Measurements from ENCODE around the gene MAP3K20. TPM values are rescaled to one million over a fixed set of nuclear protein-coding genes. Genes with fewer than 3 reads are reported as not detected.
"Not testable (repeated sequence)": the region's sequence is repeated elsewhere in the genome, so short reads cannot be mapped to it uniquely, and the experiment has no call there.

The MAP3K20 gene
- polyA plus RNA-seq, 6 donors from 2014 or later, result 6.0 to 15.4 (median 9.6) TPM

- no peaks in the 10 kb centered on the region for H3K4me1 Mint-ChIP-seq
- no peak overlapping the region for H3K27ac Mint-ChIP-seq
- DNase-seq, result no peak
- peak overlapping the region in 1 of 8 donors; percentile 23 for H3K4me3 Mint-ChIP-seq
- H3K36me3 Mint-ChIP-seq, result no peaks in the 10 kb centered on the region
- ATAC-seq (ENCODE audit: low read depth in 2 of 2), result no peak
- H3K27me3 Mint-ChIP-seq, result no peaks in the 10 kb centered on the region
- no peaks in the 10 kb centered on the region for H3K9me3 Mint-ChIP-seq
These were observed 163.2 kb downstream of the MAP3K20 start for GRCh38 chr2:173238831-173239230.

- ATAC-seq (ENCODE audit: low read depth in 2 of 2) (no peak), DNase-seq (no peak)
- Mint-ChIP-seq H3K9me3 (no peaks in the 10 kb centered on the region), H3K27me3 (no peaks in the 10 kb centered on the region), H3K27ac (peak overlapping the region in 1 of 6 donors; percentile 3), H3K4me1 (no peaks in the 10 kb centered on the region), H3K36me3 (no peaks in the 10 kb centered on the region), H3K4me3 (no peak overlapping the region)
These were observed 164.0 kb downstream of the MAP3K20 start for GRCh38 chr2:173239644-173240043.

GRCh38 chr2:173240083-173240482 lies 164.4 kb downstream of the MAP3K20 start:
- no peaks in the 10 kb centered on the region for H3K36me3 Mint-ChIP-seq
- no peak for DNase-seq
- H3K9me3 Mint-ChIP-seq, result no peaks in the 10 kb centered on the region
- no peak overlapping the region for H3K4me3 Mint-ChIP-seq
- no peak for ATAC-seq (ENCODE audit: low read depth in 2 of 2)
- no peak overlapping the region for H3K27ac Mint-ChIP-seq
- no peaks in the 10 kb centered on the region for H3K27me3 Mint-ChIP-seq
- H3K4me1 Mint-ChIP-seq, result no peaks in the 10 kb centered on the region

GRCh38 chr2:173241643-173242042 lies 166.0 kb downstream of the MAP3K20 start:
- no peaks in the 10 kb centered on the region for H3K27me3 Mint-ChIP-seq
- ATAC-seq (ENCODE audit: low read depth in 2 of 2) (no peak), DNase-seq (no peak)
- no peaks in the 10 kb centered on the region for H3K4me1 Mint-ChIP-seq
- H3K4me3 Mint-ChIP-seq, result no peak overlapping the region
- H3K36me3 Mint-ChIP-seq, result no peaks in the 10 kb centered on the region
- no peaks in the 10 kb centered on the region for H3K9me3 Mint-ChIP-seq
- peak overlapping the region in 2 of 6 donors; percentile 11 to 13 for H3K27ac Mint-ChIP-seq

- Mint-ChIP-seq H3K27me3 (no peaks in the 10 kb centered on the region), H3K36me3 (no peaks in the 10 kb centered on the region), H3K4me1 (no peaks in the 10 kb centered on the region), H3K9me3 (no peaks in the 10 kb centered on the region), H3K4me3 (no peak overlapping the region), H3K27ac (no peak overlapping the region)
- DNase-seq, result no peak
- no peak for ATAC-seq (ENCODE audit: low read depth in 2 of 2)
These were observed 171.5 kb downstream of the MAP3K20 start for GRCh38 chr2:173247156-173247555.

GRCh38 chr2:173248381-173248780 lies 172.7 kb downstream of the MAP3K20 start:
- H3K9me3 Mint-ChIP-seq, result no peaks in the 10 kb centered on the region
- DNase-seq (no peak), ATAC-seq (ENCODE audit: low read depth in 2 of 2) (no peak)
- no peaks in the 10 kb centered on the region for H3K27me3 Mint-ChIP-seq
- H3K27ac Mint-ChIP-seq, result no peak overlapping the region
- no peaks in the 10 kb centered on the region for H3K4me1 Mint-ChIP-seq
- H3K4me3 Mint-ChIP-seq, result no peak overlapping the region
- H3K36me3 Mint-ChIP-seq, result no peaks in the 10 kb centered on the region

- DNase-seq, result no peak
- H3K9me3 Mint-ChIP-seq, result no peaks in the 10 kb centered on the region
- no peak for ATAC-seq (ENCODE audit: low read depth in 2 of 2)
- H3K36me3 Mint-ChIP-seq, result no peaks in the 10 kb centered on the region
- no peaks in the 10 kb centered on the region for H3K4me1 Mint-ChIP-seq
- no peak overlapping the region for H3K27ac Mint-ChIP-seq
- H3K4me3 Mint-ChIP-seq, result no peak overlapping the region
- H3K27me3 Mint-ChIP-seq, result no peaks in the 10 kb centered on the region
These were observed 174.3 kb downstream of the MAP3K20 start for GRCh38 chr2:173249661-173250641.

- Mint-ChIP-seq H3K9me3 (no peaks in the 10 kb centered on the region), H3K4me1 (no peaks in the 10 kb centered on the region), H3K27me3 (no peaks in the 10 kb centered on the region), H3K4me3 (no peak overlapping the region), H3K27ac (no peak overlapping the region), H3K36me3 (no peaks in the 10 kb centered on the region)
- no peak for ATAC-seq (ENCODE audit: low read depth in 2 of 2)
- no peak for DNase-seq
These were observed 175.6 kb downstream of the MAP3K20 start for GRCh38 chr2:173251225-173251624.

- H3K4me3 Mint-ChIP-seq, result no peak overlapping the region
- H3K36me3 Mint-ChIP-seq, result no peaks in the 10 kb centered on the region
- no peaks in the 10 kb centered on the region for H3K9me3 Mint-ChIP-seq
- ATAC-seq (ENCODE audit: low read depth in 2 of 2), result no peak
- no peaks in the 10 kb centered on the region for H3K27me3 Mint-ChIP-seq
- H3K27ac Mint-ChIP-seq, result no peak overlapping the region
- no peak for DNase-seq
- no peaks in the 10 kb centered on the region for H3K4me1 Mint-ChIP-seq
These were observed 176.9 kb downstream of the MAP3K20 start for GRCh38 chr2:173252581-173252980.

GRCh38 chr2:173254659-173255058 lies 179.0 kb downstream of the MAP3K20 start:
- DNase-seq (no peak), ATAC-seq (ENCODE audit: low read depth in 2 of 2) (no peak)
- no peaks in the 10 kb centered on the region for H3K4me1 Mint-ChIP-seq
- H3K4me3 Mint-ChIP-seq, result no peak overlapping the region
- H3K27me3 Mint-ChIP-seq, result no peaks in the 10 kb centered on the region
- no peaks in the 10 kb centered on the region for H3K36me3 Mint-ChIP-seq
- no peak overlapping the region for H3K27ac Mint-ChIP-seq
- H3K9me3 Mint-ChIP-seq, result no peaks in the 10 kb centered on the region

GRCh38 chr2:173258701-173259100 lies 183.1 kb downstream of the MAP3K20 start:
- no peak for DNase-seq
- no peaks in the 10 kb centered on the region for H3K9me3 Mint-ChIP-seq
- no peak for ATAC-seq (ENCODE audit: low read depth in 2 of 2)
- no peak overlapping the region for H3K27ac Mint-ChIP-seq
- no peak overlapping the region for H3K4me3 Mint-ChIP-seq
- H3K4me1 Mint-ChIP-seq, result peaks cover 0 to 2% (median 0%) of the 10 kb centered on the region in 3 donors
- H3K36me3 Mint-ChIP-seq, result no peaks in the 10 kb centered on the region
- no peaks in the 10 kb centered on the region for H3K27me3 Mint-ChIP-seq

- peaks cover 10 to 17% (median 15%) of the 10 kb centered on the region in 3 donors for H3K4me1 Mint-ChIP-seq
- not testable (repeated sequence) for H3K36me3 Mint-ChIP-seq; H3K9me3 Mint-ChIP-seq; ATAC-seq (ENCODE audit: low read depth in 2 of 2); H3K27me3 Mint-ChIP-seq; H3K4me3 Mint-ChIP-seq; DNase-seq
- H3K27ac Mint-ChIP-seq, result peak overlapping the region in 1 of 6 donors; percentile 85
These were observed 186.7 kb downstream of the MAP3K20 start for GRCh38 chr2:173262356-173262755.

GRCh38 chr2:173264151-173264550 lies 188.5 kb downstream of the MAP3K20 start:
- peak overlapping the region; percentile 82 to 94 (median 93) for H3K27ac Mint-ChIP-seq
- H3K36me3 Mint-ChIP-seq, result no peaks in the 10 kb centered on the region
- no peaks in the 10 kb centered on the region for H3K9me3 Mint-ChIP-seq
- DNase-seq, result no peak
- H3K4me1 Mint-ChIP-seq, result peaks cover 10 to 17% (median 15%) of the 10 kb centered on the region in 3 donors
- H3K27me3 Mint-ChIP-seq, result no peaks in the 10 kb centered on the region
- no peak for ATAC-seq (ENCODE audit: low read depth in 2 of 2)
- H3K4me3 Mint-ChIP-seq, result peak overlapping the region; percentile 49 to 89 (median 74)

- peak; percentile 79 for DNase-seq
- Mint-ChIP-seq H3K27me3 (no peaks in the 10 kb centered on the region), H3K9me3 (no peaks in the 10 kb centered on the region), H3K36me3 (no peaks in the 10 kb centered on the region), H3K4me3 (peak overlapping the region; percentile 65 to 89 (median 79)), H3K4me1 (peaks cover 10 to 17% (median 15%) of the 10 kb centered on the region in 3 donors), H3K27ac (peak overlapping the region; percentile 82 to 93 (median 90))
- peak; percentile 100 for ATAC-seq (ENCODE audit: low read depth in 2 of 2)
These were observed 189.1 kb downstream of the MAP3K20 start for GRCh38 chr2:173264603-173265366.
